A549 (cell line): ENCODE data around the gene TMEM80.

Source experiments
- BHLHE40 ChIP-seq: IDR thresholded peaks from 2 replicates; pipeline ENCODE4 v1.6.1; 2012; ENCODE audit warnings: low read depth, low read length, inconsistent platforms
- CTCF ChIP-seq: fragments of >200 bp; sonication (Bioruptor Twin); formaldehyde crosslinking; IDR thresholded peaks from 3 replicates; pipeline ENCODE4 v1.5.1; 2016
- EP300 ChIP-seq, 2 experiments: fragments of >200 bp; sonication (Bioruptor Twin); formaldehyde crosslinking; IDR thresholded peaks; 2 replicates in 1 of 2; 3 replicates in 1 of 2; pipeline ENCODE4 v1.6.1; 2016 to 2017
- HES2 ChIP-seq: fragments of >200 bp; sonication (Bioruptor Twin); formaldehyde crosslinking; IDR thresholded peaks from 2 replicates; pipeline ENCODE4 v1.6.1; 2016
- NFE2L2 ChIP-seq: fragments of 150-350 bp; conservative IDR thresholded peaks from 2 replicates; pipeline ENCODE4 v1.6.1; 2014; ENCODE audit warnings: low read length
- POLR2A ChIP-seq: IDR thresholded peaks from 2 replicates; pipeline ENCODE4 v1.6.1; 2012; ENCODE audit warnings: mild to moderate bottlenecking, low read length
- POLR2AphosphoS2 ChIP-seq: conservative IDR thresholded peaks from 2 replicates; pipeline ENCODE4 v1.6.1; 2012; ENCODE audit warnings: low read length, improper control_type of control experiment, inconsistent platforms
- REST ChIP-seq: fragments of 200-600 bp; sonication (generic); IDR thresholded peaks from 2 replicates; pipeline ENCODE4 v1.6.1; 2016; ENCODE audit warnings: antibody characterized with exemption, mild to moderate bottlenecking, moderate library complexity

GRCh38 chr11:724049-724777 is 28.6 kb downstream of the TMEM80 start:
- TF ChIP-seq NFE2L2: no peak
- TF ChIP-seq BHLHE40: no peak
- TF ChIP-seq POLR2A: no peak
- TF ChIP-seq CTCF: no peak
- no peak for TF ChIP-seq REST
- no peak for TF ChIP-seq HES2
- TF ChIP-seq POLR2AphosphoS2: no peak
- no peak for TF ChIP-seq EP300 (IDR thresholded peaks at IDR 0.05)
